ENCODE results near the gene DUOXA2.
"Not testable (repeated sequence)": the region's sequence is repeated elsewhere in the genome, so short reads cannot be mapped to it uniquely, and the experiment has no call there.

The DUOXA2 gene

GRCh38 chr15:45102226-45102625 lies 11.9 kb upstream of the DUOXA2 start:
- Histone ChIP-seq H3K4me3 (ENCODE audit: low read length, poor library complexity, severe bottlenecking) (no peak overlapping the region), H3K36me3 (ENCODE audit: insufficient read depth, low read length) (no peaks in the 10 kb centered on the region), H4K20me1 (ENCODE audit: insufficient read depth, low read length, poor library complexity, severe bottlenecking) (no peaks in the 10 kb centered on the region), H3K79me2 (ENCODE audit: insufficient read depth, low read length) (no peaks in the 10 kb centered on the region), H3K9me2 (replicated peaks; ENCODE audit: low read depth, low read length) (no peaks in the 10 kb centered on the region), H3K4me2 (ENCODE audit: low read depth, low read length, poor library complexity, severe bottlenecking) (no peak overlapping the region), H3F3A (ENCODE audit: low read depth) (no peaks in the 10 kb centered on the region), H3K9me3 (ENCODE audit: insufficient read depth, low read depth, low read length) (no peaks in the 10 kb centered on the region), H2AFZ (ENCODE audit: low read length) (no peak overlapping the region), H3K4me1 (ENCODE audit: insufficient read depth, low read length, poor library complexity, severe bottlenecking) (no peaks in the 10 kb centered on the region), H3K27me3 (ENCODE audit: insufficient read depth, low read length, poor library complexity, severe bottlenecking) (no peaks in the 10 kb centered on the region), H3K9ac (ENCODE audit: low read depth, low read length, poor library complexity, severe bottlenecking) (no peak overlapping the region)
- TF ChIP-seq EZH2phosphoT487 (IDR thresholded peaks at IDR 0.05; ENCODE audit: borderline replicate concordance) (no peak), CTCF (conservative IDR thresholded peaks at IDR 0.05; ENCODE audit: low read length) (no peak)

- H3F3A ChIP-seq (ENCODE audit: low read depth); H3K9ac ChIP-seq (ENCODE audit: low read depth, low read length, poor library complexity, severe bottlenecking); H4K20me1 ChIP-seq (ENCODE audit: insufficient read depth, low read length, poor library complexity, severe bottlenecking); H3K4me2 ChIP-seq (ENCODE audit: low read depth, low read length, poor library complexity, severe bottlenecking); H3K9me3 ChIP-seq (ENCODE audit: insufficient read depth, low read depth, low read length); H2AFZ ChIP-seq (ENCODE audit: low read length); H3K27me3 ChIP-seq (ENCODE audit: insufficient read depth, low read length, poor library complexity, severe bottlenecking); H3K9me2 ChIP-seq (replicated peaks; ENCODE audit: low read depth, low read length); H3K4me3 ChIP-seq (ENCODE audit: low read length, poor library complexity, severe bottlenecking); H3K4me1 ChIP-seq (ENCODE audit: insufficient read depth, low read length, poor library complexity, severe bottlenecking); H3K36me3 ChIP-seq (ENCODE audit: insufficient read depth, low read length); H3K79me2 ChIP-seq (ENCODE audit: insufficient read depth, low read length): not testable (repeated sequence)
These were observed 10.0 kb upstream of the DUOXA2 start for GRCh38 chr15:45104170-45104569.

GRCh38 chr15:45105586-45105985 lies 8.5 kb upstream of the DUOXA2 start:
- no peak overlapping the region for H3K4me2 ChIP-seq (ENCODE audit: low read depth, low read length, poor library complexity, severe bottlenecking)
- H3K27me3 ChIP-seq (ENCODE audit: insufficient read depth, low read length, poor library complexity, severe bottlenecking), result no peaks in the 10 kb centered on the region
- no peaks in the 10 kb centered on the region for H3K9me3 ChIP-seq (ENCODE audit: insufficient read depth, low read depth, low read length)
- H3K36me3 ChIP-seq (ENCODE audit: insufficient read depth, low read length), result no peaks in the 10 kb centered on the region
- H3K9ac ChIP-seq (ENCODE audit: low read depth, low read length, poor library complexity, severe bottlenecking), result no peak overlapping the region
- no peak overlapping the region for H3K4me3 ChIP-seq (ENCODE audit: low read length, poor library complexity, severe bottlenecking)
- H3K4me1 ChIP-seq (ENCODE audit: insufficient read depth, low read length, poor library complexity, severe bottlenecking), result no peaks in the 10 kb centered on the region
- no peaks in the 10 kb centered on the region for H3K9me2 ChIP-seq (replicated peaks; ENCODE audit: low read depth, low read length)
- no peak overlapping the region for H2AFZ ChIP-seq (ENCODE audit: low read length)
- no peaks in the 10 kb centered on the region for H3F3A ChIP-seq (ENCODE audit: low read depth)
- no peaks in the 10 kb centered on the region for H3K79me2 ChIP-seq (ENCODE audit: insufficient read depth, low read length)
- TF ChIP-seq EZH2phosphoT487 (IDR thresholded peaks at IDR 0.05; ENCODE audit: borderline replicate concordance), result no peak
- H4K20me1 ChIP-seq (ENCODE audit: insufficient read depth, low read length, poor library complexity, severe bottlenecking), result no peaks in the 10 kb centered on the region

- no peak overlapping the region for H3K4me2 ChIP-seq (ENCODE audit: low read depth, low read length, poor library complexity, severe bottlenecking)
- no peaks in the 10 kb centered on the region for H3K79me2 ChIP-seq (ENCODE audit: insufficient read depth, low read length)
These were observed 7.9 kb upstream of the DUOXA2 start for GRCh38 chr15:45106002-45106790.

More at GRCh38 chr15:45106002-45106790, 7.9 kb upstream of the DUOXA2 start:
- Histone ChIP-seq H3K9ac (ENCODE audit: low read depth, low read length, poor library complexity, severe bottlenecking) (no peak overlapping the region), H4K20me1 (ENCODE audit: insufficient read depth, low read length, poor library complexity, severe bottlenecking) (no peaks in the 10 kb centered on the region), H3K9me2 (replicated peaks; ENCODE audit: low read depth, low read length) (no peaks in the 10 kb centered on the region), H3K27me3 (ENCODE audit: insufficient read depth, low read length, poor library complexity, severe bottlenecking) (no peaks in the 10 kb centered on the region), H3K4me3 (ENCODE audit: low read length, poor library complexity, severe bottlenecking) (no peak overlapping the region), H3K4me1 (ENCODE audit: insufficient read depth, low read length, poor library complexity, severe bottlenecking) (no peaks in the 10 kb centered on the region), H3K9me3 (ENCODE audit: insufficient read depth, low read depth, low read length) (no peaks in the 10 kb centered on the region), H3F3A (ENCODE audit: low read depth) (no peaks in the 10 kb centered on the region), H2AFZ (ENCODE audit: low read length) (no peak overlapping the region), H3K36me3 (ENCODE audit: insufficient read depth, low read length) (no peaks in the 10 kb centered on the region)
- TF ChIP-seq CTCF (conservative IDR thresholded peaks at IDR 0.05; ENCODE audit: low read length) (no peak), EZH2phosphoT487 (IDR thresholded peaks at IDR 0.05; ENCODE audit: borderline replicate concordance) (no peak)
